Measurements from ENCODE around the gene ZFAND3.

ZFAND3 gene

DNA sequence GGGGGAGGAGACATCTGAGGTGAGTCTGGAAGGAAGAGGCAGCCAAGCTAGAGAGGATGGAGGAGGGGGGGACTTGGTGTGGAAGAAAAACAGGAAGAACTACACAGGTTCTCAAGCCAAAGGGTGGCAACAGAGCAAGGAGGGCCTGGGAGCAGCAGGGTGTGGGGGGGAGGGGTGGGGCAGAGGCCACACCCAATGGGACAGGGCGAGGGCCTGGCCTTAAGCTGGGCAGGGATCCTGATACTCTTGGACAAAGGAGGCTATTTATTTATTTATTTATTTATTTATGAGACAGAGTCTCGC, 359.0 kb downstream of the ZFAND3 start:
- H3K27ac ChIP-seq (ENCODE audit: low read length): no peak overlapping the region
- TF ChIP-seq EZH2 (IDR thresholded peaks at IDR 0.05; ENCODE audit: borderline replicate concordance, low read depth, low read length, severe bottlenecking): no peak
- TF ChIP-seq, protein P1, sequence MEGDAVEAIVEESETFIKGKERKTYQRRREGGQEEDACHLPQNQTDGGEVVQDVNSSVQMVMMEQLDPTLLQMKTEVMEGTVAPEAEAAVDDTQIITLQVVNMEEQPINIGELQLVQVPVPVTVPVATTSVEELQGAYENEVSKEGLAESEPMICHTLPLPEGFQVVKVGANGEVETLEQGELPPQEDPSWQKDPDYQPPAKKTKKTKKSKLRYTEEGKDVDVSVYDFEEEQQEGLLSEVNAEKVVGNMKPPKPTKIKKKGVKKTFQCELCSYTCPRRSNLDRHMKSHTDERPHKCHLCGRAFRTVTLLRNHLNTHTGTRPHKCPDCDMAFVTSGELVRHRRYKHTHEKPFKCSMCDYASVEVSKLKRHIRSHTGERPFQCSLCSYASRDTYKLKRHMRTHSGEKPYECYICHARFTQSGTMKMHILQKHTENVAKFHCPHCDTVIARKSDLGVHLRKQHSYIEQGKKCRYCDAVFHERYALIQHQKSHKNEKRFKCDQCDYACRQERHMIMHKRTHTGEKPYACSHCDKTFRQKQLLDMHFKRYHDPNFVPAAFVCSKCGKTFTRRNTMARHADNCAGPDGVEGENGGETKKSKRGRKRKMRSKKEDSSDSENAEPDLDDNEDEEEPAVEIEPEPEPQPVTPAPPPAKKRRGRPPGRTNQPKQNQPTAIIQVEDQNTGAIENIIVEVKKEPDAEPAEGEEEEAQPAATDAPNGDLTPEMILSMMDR (IDR thresholded peaks at IDR 0.05; ENCODE audit: borderline replicate concordance, extremely low read depth, low read length, poor library complexity, severe bottlenecking): no peak
- no peak for DNase-seq

DNA sequence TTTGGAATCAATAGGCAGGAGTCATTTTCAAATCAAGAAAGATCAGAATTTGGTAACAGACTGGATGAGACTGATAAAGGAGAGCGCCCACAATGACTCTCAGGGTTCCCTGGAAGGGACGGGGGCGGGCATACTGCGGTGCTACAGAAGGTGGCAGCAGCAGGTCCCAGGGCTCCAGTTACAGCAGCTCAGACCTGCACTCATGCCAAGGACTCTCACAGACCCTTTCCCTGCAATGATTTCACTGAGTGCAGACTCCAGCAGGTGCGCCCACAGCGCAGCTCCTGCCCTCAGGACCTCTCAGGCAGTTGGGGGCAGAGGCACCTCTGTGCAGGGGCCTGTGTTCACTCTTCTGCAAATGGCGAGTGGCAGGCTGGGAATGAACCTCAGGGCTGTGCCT, 359.8 kb downstream of the ZFAND3 start:
- Histone ChIP-seq H3K27me3 (ENCODE audit: insufficient read depth, low read length, poor library complexity) (no peaks in the 10 kb centered on the region), H3K4me3 (ENCODE audit: low read depth in 1 of 2, low read length in 2 of 2) (no peak overlapping the region), H2AFZ (ENCODE audit: low read depth, low read length) (no peak overlapping the region), H3K36me3 (ENCODE audit: insufficient read depth, low read length) (no peaks in the 10 kb centered on the region), H3K4me1 (ENCODE audit: insufficient read depth, low read length) (no peaks in the 10 kb centered on the region), H3K9me3 (ENCODE audit: insufficient read depth, low read length, severe bottlenecking) (no peaks in the 10 kb centered on the region), H3K79me2 (ENCODE audit: insufficient read depth, low read length) (no peaks in the 10 kb centered on the region), H3K27ac (ENCODE audit: low read length) (no peak overlapping the region), H4K20me1 (ENCODE audit: insufficient read depth, low read length) (no peaks in the 10 kb centered on the region), H3K9ac (ENCODE audit: low read depth, low read length) (no peak overlapping the region), H3K4me2 (ENCODE audit: insufficient read depth, low read length) (no peak overlapping the region)
- peak; percentile 40; the same call in 1 of the 3 replicates for ATAC-seq (ENCODE audit: insufficient read depth, low read depth)
- DNase-seq: peak; percentile 6
- TF ChIP-seq, protein P1 (IDR thresholded peaks at IDR 0.05; ENCODE audit: borderline replicate concordance, extremely low read depth, low read length, poor library complexity, severe bottlenecking): peak; percentile 20
- TF ChIP-seq EZH2 (IDR thresholded peaks at IDR 0.05; ENCODE audit: borderline replicate concordance, low read depth, low read length, severe bottlenecking): no peak

More for the DNA sequence above, 359.0 kb downstream of the ZFAND3 start:
- no peaks in the 10 kb centered on the region for H3K36me3 ChIP-seq (ENCODE audit: insufficient read depth, low read length)
- H3K27me3 ChIP-seq (ENCODE audit: insufficient read depth, low read length, poor library complexity): no peaks in the 10 kb centered on the region
- ATAC-seq (ENCODE audit: insufficient read depth, low read depth): no peak
- no peaks in the 10 kb centered on the region for H3K9me3 ChIP-seq (ENCODE audit: insufficient read depth, low read length, severe bottlenecking)
- H3K4me2 ChIP-seq (ENCODE audit: insufficient read depth, low read length): no peak overlapping the region
- no peaks in the 10 kb centered on the region for H4K20me1 ChIP-seq (ENCODE audit: insufficient read depth, low read length)
- H3K4me3 ChIP-seq (ENCODE audit: low read depth in 1 of 2, low read length in 2 of 2): no peak overlapping the region
- H3K4me1 ChIP-seq (ENCODE audit: insufficient read depth, low read length): no peaks in the 10 kb centered on the region
- no peaks in the 10 kb centered on the region for H3K79me2 ChIP-seq (ENCODE audit: insufficient read depth, low read length)
- no peak overlapping the region for H3K9ac ChIP-seq (ENCODE audit: low read depth, low read length)
- H2AFZ ChIP-seq (ENCODE audit: low read depth, low read length): no peak overlapping the region

DNA sequence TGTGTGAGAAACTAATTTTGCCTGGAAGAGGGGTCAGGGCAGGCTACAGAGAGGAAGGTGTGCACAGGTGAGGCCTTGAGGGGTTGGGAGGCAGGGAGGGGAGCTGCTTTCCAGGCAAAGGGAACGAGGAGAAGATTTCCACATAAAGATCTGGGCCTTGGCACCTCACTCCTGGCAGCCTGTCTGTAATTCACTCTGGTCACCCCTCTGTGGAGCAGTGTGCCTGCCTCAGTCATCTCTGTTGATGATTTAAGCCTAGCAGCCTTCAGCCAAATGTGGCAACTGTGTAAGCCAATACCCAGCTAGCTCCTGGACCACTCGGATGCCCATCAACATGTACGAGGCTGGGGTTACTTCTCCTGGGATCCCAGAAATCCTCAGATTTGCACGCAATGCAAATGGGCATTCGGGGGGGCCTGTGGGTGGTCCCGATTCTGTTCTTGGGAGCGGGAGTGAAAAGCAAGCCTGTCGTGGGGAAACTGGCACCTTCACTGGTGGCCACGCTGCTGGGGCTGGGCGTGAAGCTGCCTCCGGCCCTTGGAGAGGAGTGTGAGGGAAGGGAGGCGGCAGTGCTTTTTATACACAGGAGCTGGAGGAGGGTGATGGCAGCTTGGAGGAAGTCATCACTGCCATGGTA, 360.4 kb downstream of the ZFAND3 start:
- Histone ChIP-seq H3K79me2 (ENCODE audit: insufficient read depth, low read length) (no peaks in the 10 kb centered on the region), H4K20me1 (ENCODE audit: insufficient read depth, low read length) (no peaks in the 10 kb centered on the region), H3K4me3 (ENCODE audit: low read depth in 1 of 2, low read length in 2 of 2) (no peak overlapping the region), H3K9me3 (ENCODE audit: insufficient read depth, low read length, severe bottlenecking) (no peaks in the 10 kb centered on the region), H3K36me3 (ENCODE audit: insufficient read depth, low read length) (no peaks in the 10 kb centered on the region), H3K27ac (ENCODE audit: low read length) (no peak overlapping the region), H3K9ac (ENCODE audit: low read depth, low read length) (no peak overlapping the region), H3K4me1 (ENCODE audit: insufficient read depth, low read length) (no peaks in the 10 kb centered on the region), H3K27me3 (ENCODE audit: insufficient read depth, low read length, poor library complexity) (no peaks in the 10 kb centered on the region), H2AFZ (ENCODE audit: low read depth, low read length) (no peak overlapping the region), H3K4me2 (ENCODE audit: insufficient read depth, low read length) (no peak overlapping the region)
- no peak for ATAC-seq (ENCODE audit: insufficient read depth, low read depth)
- peak; percentile 0 for DNase-seq
- no peak for TF ChIP-seq EZH2 (IDR thresholded peaks at IDR 0.05; ENCODE audit: borderline replicate concordance, low read depth, low read length, severe bottlenecking)
- TF ChIP-seq, protein P1 (IDR thresholded peaks at IDR 0.05; ENCODE audit: borderline replicate concordance, extremely low read depth, low read length, poor library complexity, severe bottlenecking): no peak
